Naive thymus-derived CD4-positive, alpha-beta T cell (primary cell): ENCODE data around the gene KIAA1328. TPM values are rescaled to one million over a fixed set of nuclear protein-coding genes. Genes with fewer than 3 reads are reported as not detected.
A peak's percentile ranks its signal among the peaks of the same experiment; 100 is the strongest.

Experiments used
- ATAC-seq: fragments of 150-1000 bp; cut with Tn5 transposase; 2 replicates; pipeline ENCODE4 v1.10.0; 2021; ENCODE audit warnings: mild to moderate bottlenecking, moderate library complexity
- CTCF ChIA-PET: fragments of 350-600 bp; sonication (Branson Sonifier 250); formaldehyde crosslinking; loops from one replicate; lab custom pipeline; 2021; ENCODE audit warnings: antibody characterized with exemption; lab: Charles Lee
- POLR2A ChIA-PET: fragments of 350-600 bp; sonication (Branson Sonifier 250); formaldehyde crosslinking; loops from one replicate; lab custom pipeline; 2021; ENCODE audit warnings: antibody characterized with exemption, inconsistent platforms; lab: Charles Lee
- DNase-seq, 9 donors: peaks; one replicate each; pipeline versions ENCODE4 v3.0.0 to v3.0.0-alpha.2; 2020 to 2022; ENCODE audit warnings: mixed read lengths in 1 of 9
- H3K27ac ChIP-seq: one replicate; pipeline ENCODE4 v1.7.0; 2013; ENCODE audit warnings: mild to moderate bottlenecking, low read depth, low read length, moderate library complexity
- H3K27me3 ChIP-seq, 2 donors: one replicate each; pipeline ENCODE4 v1.7.0; 2013; ENCODE audit warnings: low read length in 2 of 2, mild to moderate bottlenecking in 2 of 2, moderate library complexity in 2 of 2; ENCODE audit not compliant: control insufficient read depth in 2 of 2, insufficient read depth in 2 of 2
- H3K36me3 ChIP-seq, 3 experiments: 1 replicate in 2 of 3; 2 replicates in 1 of 3; pipeline ENCODE4 v1.7.0; 2013; ENCODE audit warnings: low read length in 3 of 3, mild to moderate bottlenecking in 3 of 3, moderate library complexity in 1 of 3; ENCODE audit not compliant: insufficient read depth in 3 of 3, control insufficient read depth in 2 of 3
- H3K4me1 ChIP-seq, 2 donors: one replicate each; pipeline ENCODE4 v1.7.0; 2013; ENCODE audit warnings: low read length in 2 of 2, mild to moderate bottlenecking in 2 of 2, moderate library complexity in 1 of 2; ENCODE audit not compliant: control insufficient read depth in 2 of 2, insufficient read depth in 2 of 2
- H3K4me3 ChIP-seq: 2 replicates; pipeline ENCODE4 v1.7.0; 2013; ENCODE audit warnings: mild to moderate bottlenecking, low read length
- H3K9me3 ChIP-seq, 3 experiments: 1 replicate in 2 of 3; 2 replicates in 1 of 3; pipeline ENCODE4 v1.7.0; 2013; ENCODE audit warnings: low read length in 3 of 3; ENCODE audit not compliant: control insufficient read depth in 2 of 3
- H3K27ac Mint-ChIP-seq, 9 donors: one replicate each; pipeline ENCODE4 v1.8.0; 2020 to 2022; ENCODE audit warnings: mixed read lengths in 9 of 9, mild to moderate bottlenecking in 8 of 9, moderate library complexity in 5 of 9, inconsistent platforms in 2 of 9
- H3K27me3 Mint-ChIP-seq, 5 donors: one replicate each; pipeline ENCODE4 v1.8.0; 2021 to 2022; ENCODE audit warnings: mixed read lengths in 5 of 5, mild to moderate bottlenecking in 1 of 5
- H3K36me3 Mint-ChIP-seq, 5 donors: one replicate each; pipeline ENCODE4 v1.8.0; 2020 to 2022; ENCODE audit warnings: mixed read lengths in 5 of 5, mild to moderate bottlenecking in 3 of 5, inconsistent platforms in 1 of 5
- H3K4me1 Mint-ChIP-seq, 7 donors: one replicate each; pipeline ENCODE4 v1.8.0; 2020 to 2022; ENCODE audit warnings: mixed read lengths in 7 of 7, mild to moderate bottlenecking in 3 of 7, inconsistent platforms in 1 of 7
- H3K4me3 Mint-ChIP-seq, 10 donors: one replicate each; pipeline ENCODE4 v1.8.0; 2020 to 2022; ENCODE audit warnings: mild to moderate bottlenecking in 10 of 10, mixed read lengths in 10 of 10, moderate library complexity in 6 of 10, inconsistent platforms in 2 of 10
- H3K9me3 Mint-ChIP-seq, 11 donors: one replicate each; pipeline ENCODE4 v1.8.0; 2020 to 2022; ENCODE audit warnings: mixed read lengths in 11 of 11, mild to moderate bottlenecking in 4 of 11, inconsistent platforms in 1 of 11, moderate library complexity in 1 of 11
- intact Hi-C, 2 donors: fragments of 100-400 bp; cut with micrococcal nuclease; formaldehyde crosslinking; loops; one replicate each; pipeline ENCODE4 v1.15.1; 2023
- polyA plus RNA-seq, 2 donors: library from polyadenylated mRNA; unstranded; fragments of 300-500 nt; fragmentation: Illumina TruSeq; gene quantifications; one replicate each; pipeline ENCODE4 v1.2.3, GENCODE V29; 2021
- total RNA-seq, 6 experiments: library from RNA in 5 of 6; stranded (reverse) in 5 of 6; gene quantifications; 1 replicate in 5 of 6; 2 replicates in 1 of 6; pipeline ENCODE4 v1.2.3 and lab custom pipeline; 2021 to 2026

KIAA1328 gene
- total and polyA plus RNA-seq, 7 experiments from 2014 or later = 8.1 to 17.6 (median 13.2) TPM

DNA sequence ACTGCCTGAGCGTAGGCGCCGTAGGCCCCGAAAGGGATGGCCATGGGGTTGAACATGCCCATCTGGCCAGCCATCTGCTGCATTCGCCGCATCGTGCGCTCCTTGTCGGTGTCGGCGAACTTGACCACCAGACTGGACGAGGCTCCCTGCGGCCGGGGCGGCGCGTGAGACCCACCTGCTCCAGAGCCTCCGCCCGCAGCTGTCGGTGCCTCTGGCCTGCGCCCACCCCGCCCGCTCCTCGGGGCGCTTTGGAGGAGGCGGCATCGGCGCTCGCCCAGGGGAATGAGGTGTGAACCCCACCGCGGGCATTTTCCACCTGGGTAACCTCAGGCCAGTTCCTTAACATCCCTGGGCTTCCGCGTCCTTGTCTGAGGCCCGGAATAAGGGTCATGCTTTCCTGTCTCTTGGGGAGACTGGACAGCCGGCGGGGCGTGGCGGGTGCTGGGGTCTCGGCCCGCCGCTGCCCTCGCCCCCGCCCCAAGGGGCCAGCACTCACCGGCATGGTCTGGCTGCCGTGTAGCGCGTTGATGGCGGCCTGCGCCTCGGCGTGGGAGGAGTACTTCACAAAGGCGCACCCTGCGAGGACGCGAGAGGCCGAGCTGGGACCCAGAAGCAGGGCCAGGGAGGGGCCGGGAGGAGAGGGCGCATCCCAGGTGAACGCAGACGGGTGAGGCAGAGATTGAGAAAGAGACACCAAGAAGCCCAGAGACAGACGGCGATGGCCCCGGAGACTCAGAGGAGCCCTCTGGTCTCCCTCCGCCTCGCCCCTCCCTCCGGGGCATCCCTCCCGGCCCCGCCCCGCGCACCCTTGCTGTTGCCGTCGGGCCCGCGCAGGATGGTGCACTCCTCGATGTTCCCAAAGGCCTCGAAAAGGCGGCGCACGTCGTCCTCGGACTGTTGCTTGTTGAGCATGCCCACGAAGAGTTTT lies 445.6 kb downstream of the KIAA1328 start:
- peaks cover 0 to 32% (median 13%) of the 10 kb centered on the region in 11 donors for H3K9me3 Mint-ChIP-seq
- peaks cover 0 to 4% (median 0%) of the 10 kb centered on the region in 5 donors for H3K36me3 Mint-ChIP-seq
- Histone ChIP-seq H3K27ac (no peak overlapping the region), H3K27me3 (no peaks in the 10 kb centered on the region), H3K9me3 (no peaks in the 10 kb centered on the region), H3K36me3 (no peaks in the 10 kb centered on the region), H3K4me1 (no peaks in the 10 kb centered on the region), H3K4me3 (no peak overlapping the region)
- ATAC-seq (no peak), DNase-seq (no peak)
- ChIA-PET POLR2A (no interaction called here), CTCF (no interaction called here)
- intact Hi-C loops = no loop called here
- no peak overlapping the region for H3K27ac Mint-ChIP-seq
- peaks cover 0 to 6% (median 0%) of the 10 kb centered on the region in 7 donors for H3K4me1 Mint-ChIP-seq
- peaks cover 16 to 65% (median 32%) of the 10 kb centered on the region in 5 donors for H3K27me3 Mint-ChIP-seq
- no peak overlapping the region for H3K4me3 Mint-ChIP-seq

DNA sequence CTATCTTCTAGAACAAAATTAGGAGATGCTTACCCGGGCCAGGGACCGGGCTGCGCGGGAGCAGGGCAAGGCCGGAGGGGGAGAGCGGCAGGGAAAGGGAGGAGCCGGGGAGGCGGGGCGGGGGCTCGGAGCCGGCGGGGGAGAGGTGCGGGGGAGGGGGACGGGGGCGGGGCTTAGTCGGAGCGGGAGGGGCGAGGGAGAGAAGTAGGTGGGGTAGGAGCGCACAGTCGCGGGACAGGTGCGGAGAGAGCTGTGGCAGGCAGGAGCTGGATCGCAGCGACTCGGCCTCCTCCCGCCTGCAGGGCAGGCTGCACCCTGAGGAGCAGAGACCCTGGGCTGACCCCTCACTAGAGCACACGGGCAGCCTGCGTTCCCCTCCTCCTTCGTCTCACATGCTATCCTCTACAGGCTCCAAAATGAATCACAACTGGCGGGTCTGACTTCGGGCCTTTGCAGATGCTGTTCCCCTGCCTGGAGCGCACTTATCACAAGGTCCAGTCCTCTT lies 446.4 kb downstream of the KIAA1328 start:
- H3K4me1 ChIP-seq = no peaks in the 10 kb centered on the region
- ChIA-PET POLR2A (no interaction called here), CTCF (no interaction called here)
- H3K27ac Mint-ChIP-seq = no peak overlapping the region
- no peak for DNase-seq
- H3K9me3 Mint-ChIP-seq = peaks cover 0 to 32% (median 11%) of the 10 kb centered on the region in 11 donors
- H3K36me3 ChIP-seq = no peaks in the 10 kb centered on the region
- no peaks in the 10 kb centered on the region for H3K9me3 ChIP-seq
- H3K27me3 Mint-ChIP-seq = peaks cover 16 to 70% (median 32%) of the 10 kb centered on the region in 5 donors
- no peak overlapping the region for H3K4me3 ChIP-seq
- H3K4me1 Mint-ChIP-seq = peaks cover 0 to 6% (median 0%) of the 10 kb centered on the region in 7 donors
- H3K27me3 ChIP-seq = no peaks in the 10 kb centered on the region
- H3K4me3 Mint-ChIP-seq = peak overlapping the region in 1 of 10 donors; percentile 38
- H3K36me3 Mint-ChIP-seq = peaks cover 0 to 4% (median 0%) of the 10 kb centered on the region in 5 donors
- no peak for ATAC-seq
- intact Hi-C loops = no loop called here
- no peak overlapping the region for H3K27ac ChIP-seq

DNA sequence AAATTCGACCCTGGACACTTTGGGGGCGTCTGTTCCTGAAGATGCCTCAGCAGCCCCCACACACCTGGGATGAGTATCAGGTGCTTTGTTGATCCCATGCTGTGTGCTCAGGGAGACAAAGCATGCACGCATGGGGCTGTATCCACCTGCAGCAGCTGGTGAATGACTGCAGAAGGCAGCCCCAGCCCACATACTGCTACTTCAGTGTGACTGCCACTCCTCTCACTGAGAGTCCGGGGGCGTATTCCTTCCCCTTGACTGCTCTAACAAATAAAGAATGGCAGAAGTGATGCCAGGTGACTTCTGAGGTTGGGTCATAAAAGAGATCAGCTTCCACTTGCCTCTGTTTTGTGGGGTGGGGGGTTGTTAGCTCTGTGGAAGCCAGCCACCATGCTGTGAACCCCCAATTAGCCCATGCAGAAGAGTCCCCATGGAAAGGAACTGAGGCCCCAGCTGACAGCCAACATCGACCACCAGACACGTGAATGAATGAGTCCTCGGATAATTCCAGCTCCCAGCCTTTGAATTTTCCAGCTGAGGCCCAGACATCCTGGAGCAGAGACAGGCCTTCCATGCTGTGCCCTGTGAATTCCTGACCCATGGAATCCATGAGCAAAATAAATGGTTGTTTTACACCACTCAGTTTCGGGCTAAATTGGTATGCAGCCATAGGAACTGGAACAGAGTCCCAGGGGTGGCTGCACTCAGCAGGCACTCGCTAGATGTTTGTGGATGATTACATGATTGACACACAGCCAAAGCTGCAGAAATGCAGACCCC lies 447.4 kb downstream of the KIAA1328 start:
- ATAC-seq (no peak), DNase-seq (no peak)
- Mint-ChIP-seq H3K4me3 (peak overlapping the region in 1 of 10 donors; percentile 45), H3K36me3 (peaks cover 0 to 4% (median 0%) of the 10 kb centered on the region in 5 donors), H3K9me3 (peaks cover 0 to 27% (median 6%) of the 10 kb centered on the region in 11 donors), H3K27me3 (peaks cover 16 to 69% (median 34%) of the 10 kb centered on the region in 5 donors), H3K4me1 (peaks cover 0 to 6% (median 0%) of the 10 kb centered on the region in 7 donors), H3K27ac (no peak overlapping the region)
- POLR2A ChIA-PET = no interaction called here
- no peak overlapping the region for H3K27ac ChIP-seq
- H3K9me3 ChIP-seq = no peaks in the 10 kb centered on the region
- no peaks in the 10 kb centered on the region for H3K36me3 ChIP-seq
- intact Hi-C loops = no loop called here
- H3K4me3 ChIP-seq = no peak overlapping the region
- no peaks in the 10 kb centered on the region for H3K4me1 ChIP-seq
- H3K27me3 ChIP-seq = no peaks in the 10 kb centered on the region
- CTCF ChIA-PET = no interaction called here

DNA sequence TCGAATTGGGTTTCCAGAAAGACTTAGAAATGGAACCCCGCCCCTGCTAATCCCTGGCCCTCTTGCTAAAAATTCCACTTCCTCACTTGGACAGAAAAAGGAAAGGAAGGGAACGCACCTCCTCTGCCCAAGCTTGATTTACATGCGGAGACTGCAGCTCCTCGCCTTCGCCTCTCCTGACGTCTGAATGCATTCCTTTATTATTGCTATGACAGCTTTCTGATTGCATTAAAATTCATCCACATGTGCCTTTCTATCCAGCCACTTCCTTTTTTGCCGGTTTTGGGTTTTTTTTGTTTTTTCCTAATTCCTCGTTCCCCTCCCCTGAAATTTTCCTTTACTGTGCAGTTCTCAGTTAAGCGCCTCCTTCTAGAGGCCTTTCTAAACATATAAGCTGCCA lies 448.9 kb downstream of the KIAA1328 start:
- H3K27me3 Mint-ChIP-seq = peaks cover 16 to 64% (median 33%) of the 10 kb centered on the region in 5 donors
- H3K4me3 Mint-ChIP-seq = no peak overlapping the region
- ATAC-seq (no peak), DNase-seq (no peak)
- peaks cover 0 to 6% (median 0%) of the 10 kb centered on the region in 7 donors for H3K4me1 Mint-ChIP-seq
- peaks cover 0 to 4% (median 0%) of the 10 kb centered on the region in 5 donors for H3K36me3 Mint-ChIP-seq
- H3K4me3 ChIP-seq = no peak overlapping the region
- intact Hi-C loops = no loop called here
- no peak overlapping the region for H3K27ac Mint-ChIP-seq
- CTCF ChIA-PET = no interaction called here
- no peaks in the 10 kb centered on the region for H3K36me3 ChIP-seq
- H3K4me1 ChIP-seq = no peaks in the 10 kb centered on the region
- no peaks in the 10 kb centered on the region for H3K9me3 ChIP-seq
- POLR2A ChIA-PET = no interaction called here
- peaks cover 0 to 15% (median 6%) of the 10 kb centered on the region in 11 donors for H3K9me3 Mint-ChIP-seq
- no peaks in the 10 kb centered on the region for H3K27me3 ChIP-seq
- no peak overlapping the region for H3K27ac ChIP-seq

Other genes with a start within 250 kb of the KIAA1328 start
- 10 to 100 TPM; 16.9 to 92.8 (median 53.5) TPM for gene TPGS2, start 125 bp upstream of the KIAA1328 start, total RNA-seq
- gene TPGS2, start 125 bp upstream of the KIAA1328 start, polyA plus RNA-seq = 10 to 100 TPM; 56.9 to 73.9 TPM